Measurements from ENCODE around the gene MARS1.

Gene MARS1

GRCh38 chr12:57529831-57530230 is 42.0 kb downstream of the MARS1 start:
- no peak for DNase-seq (ENCODE audit: low read depth)
- no peak for TF ChIP-seq CTCF (IDR thresholded peaks at IDR 0.05; ENCODE audit: control insufficient read depth, insufficient read depth, low read depth, low read length, missing control alignments)
- H3K4me3 ChIP-seq (ENCODE audit: control insufficient read depth, low read depth, low read length) = no peak overlapping the region

GRCh38 chr12:57530396-57531142 is 42.7 kb downstream of the MARS1 start:
- no peak for TF ChIP-seq CTCF (IDR thresholded peaks at IDR 0.05; ENCODE audit: control insufficient read depth, insufficient read depth, low read depth, low read length, missing control alignments)
- no peak for DNase-seq (ENCODE audit: low read depth)

GRCh38 chr12:57531836-57532235 is 44.0 kb downstream of the MARS1 start:
- H3K4me3 ChIP-seq (ENCODE audit: control insufficient read depth, low read depth, low read length) = no peak overlapping the region
- no peak for TF ChIP-seq CTCF (IDR thresholded peaks at IDR 0.05; ENCODE audit: control insufficient read depth, insufficient read depth, low read depth, low read length, missing control alignments)
- no peak for DNase-seq (ENCODE audit: low read depth)

More at GRCh38 chr12:57530396-57531142, 42.7 kb downstream of the MARS1 start:
- H3K4me3 ChIP-seq (ENCODE audit: control insufficient read depth, low read depth, low read length) = no peak overlapping the region

GRCh38 chr12:57533108-57533507 is 45.2 kb downstream of the MARS1 start:
- TF ChIP-seq CTCF (IDR thresholded peaks at IDR 0.05; ENCODE audit: control insufficient read depth, insufficient read depth, low read depth, low read length, missing control alignments) = no peak
- no peak for DNase-seq (ENCODE audit: low read depth)
- H3K4me3 ChIP-seq (ENCODE audit: control insufficient read depth, low read depth, low read length) = no peak overlapping the region

DNA sequence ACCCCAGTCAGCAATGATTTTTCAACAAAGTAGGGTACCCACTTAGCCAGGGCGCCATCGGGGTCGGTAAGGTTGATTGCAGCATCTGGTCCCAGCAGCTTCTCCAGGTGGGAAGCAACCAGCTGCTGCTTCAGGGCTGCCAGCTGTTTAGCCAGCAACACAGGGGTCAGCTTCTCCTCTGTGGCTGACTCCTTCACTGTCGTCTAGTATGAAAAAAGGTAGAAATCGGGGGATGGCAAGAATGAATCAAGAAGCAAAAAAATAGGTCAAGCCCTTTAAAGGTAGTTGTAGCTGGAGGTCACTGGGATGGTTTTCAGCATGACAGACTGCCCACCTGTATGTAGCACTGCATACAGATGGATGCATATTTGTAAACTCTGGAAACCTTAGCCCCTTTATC is 46.4 kb downstream of the MARS1 start:
- no peak overlapping the region for H3K4me3 ChIP-seq (ENCODE audit: control insufficient read depth, low read depth, low read length)
- no peak for TF ChIP-seq CTCF (IDR thresholded peaks at IDR 0.05; ENCODE audit: control insufficient read depth, insufficient read depth, low read depth, low read length, missing control alignments)
- DNase-seq (ENCODE audit: low read depth) = no peak

- TF ChIP-seq CTCF (IDR thresholded peaks at IDR 0.05; ENCODE audit: control insufficient read depth, insufficient read depth, low read depth, low read length, missing control alignments) = no peak
- H3K4me3 ChIP-seq (ENCODE audit: control insufficient read depth, low read depth, low read length) = no peak overlapping the region
- no peak for DNase-seq (ENCODE audit: low read depth)
These were observed 47.2 kb downstream of the MARS1 start for GRCh38 chr12:57534991-57535543.

All from AG09309 (cell line).